Neural cell (in vitro differentiated cells): ENCODE results near the gene CDKAL1. TPM values are rescaled to one million over a fixed set of nuclear protein-coding genes. Genes with fewer than 3 reads are reported as not detected.

Experiments
- H2AFZ ChIP-seq: fragments of 200-600, 300-800 bp; sonication (generic), shearing (Covaris generic); 2 replicates; pipeline ENCODE4 v1.6.0; 2014; ENCODE audit warnings: low read depth, mild to moderate bottlenecking, antibody characterized with exemption, low read length, moderate library complexity
- H3F3A ChIP-seq: fragments of 200-600 bp; shearing (Covaris generic); 2 replicates; pipeline ENCODE4 v1.6.1; 2016; ENCODE audit warnings: mild to moderate bottlenecking, moderate library complexity, mixed read lengths, antibody characterized with exemption, low read length; ENCODE audit not compliant: insufficient read depth, poor library complexity, severe bottlenecking
- H3K27ac ChIP-seq: fragments of 200-600, 300-800 bp; sonication (generic), shearing (Covaris generic); 2 replicates; pipeline ENCODE4 v1.5.1; 2014; ENCODE audit warnings: mild to moderate bottlenecking, low read length, moderate library complexity
- H3K27me3 ChIP-seq: fragments of 300-800, 200-600 bp; sonication (generic), shearing (Covaris generic); 2 replicates; pipeline ENCODE4 v1.6.0; 2014; ENCODE audit warnings: mild to moderate bottlenecking, low read depth, low read length, moderate library complexity; ENCODE audit not compliant: insufficient read depth
- H3K36me3 ChIP-seq: fragments of 300-800, 200-600 bp; sonication (generic), shearing (Covaris generic); 2 replicates; pipeline ENCODE4 v1.5.1; 2014; ENCODE audit warnings: mild to moderate bottlenecking, antibody characterized with exemption, low read length, moderate library complexity; ENCODE audit not compliant: insufficient read depth
- H3K4me2 ChIP-seq: fragments of 300-800, 200-600 bp; sonication (generic), shearing (Covaris generic); 2 replicates; pipeline ENCODE4 v1.6.0; 2014; ENCODE audit warnings: mild to moderate bottlenecking, low read length
- H3K4me3 ChIP-seq: fragments of 300-800, 200-600 bp; sonication (generic), shearing (Covaris generic); 2 replicates; pipeline ENCODE4 v1.5.1; 2014; ENCODE audit warnings: mild to moderate bottlenecking, low read length, moderate library complexity
- H3K79me2 ChIP-seq: fragments of 200-600 bp; shearing (Covaris generic); replicated peaks from 2 replicates; pipeline ENCODE4 v1.6.0; 2014; ENCODE audit warnings: mild to moderate bottlenecking, low read length, moderate library complexity; ENCODE audit not compliant: insufficient read depth
- H3K9ac ChIP-seq: fragments of 300-800, 200-600 bp; sonication (generic), shearing (Covaris generic); 2 replicates; pipeline ENCODE4 v1.6.1; 2016; ENCODE audit warnings: mild to moderate bottlenecking, low read length, mixed read lengths
- H3K9me2 ChIP-seq: fragments of 200-600 bp; shearing (Covaris generic); 2 replicates; pipeline ENCODE4 v1.6.1; 2016; ENCODE audit warnings: mild to moderate bottlenecking, low read length, mixed read lengths; ENCODE audit not compliant: insufficient read depth
- H3K9me3 ChIP-seq: fragments of 200-600, 300-800 bp; sonication (generic), shearing (Covaris generic); 2 replicates; pipeline ENCODE4 v1.6.1; 2016; ENCODE audit warnings: mild to moderate bottlenecking, mixed run types, low read length, moderate library complexity, mixed read lengths
- H4K20me1 ChIP-seq: fragments of 200-600 bp; shearing (Covaris generic); 2 replicates; pipeline ENCODE4 v1.6.1; 2016; ENCODE audit warnings: mild to moderate bottlenecking, mixed run types; ENCODE audit not compliant: insufficient read depth
- EP300 ChIP-seq: fragments of 450-650 bp; conservative IDR thresholded peaks from 2 replicates; pipeline ENCODE4 v1.6.1; 2014; ENCODE audit warnings: antibody characterized with exemption, mild to moderate bottlenecking, moderate library complexity; ENCODE audit not compliant: poor library complexity, severe bottlenecking
- EZH2 ChIP-seq: fragments of 200-600, 300-800 bp; shearing (Covaris generic), sonication (generic); IDR thresholded peaks from 2 replicates; pipeline ENCODE4 v1.6.1; 2014; ENCODE audit warnings: antibody characterized with exemption, low read length, borderline replicate concordance, mild to moderate bottlenecking; ENCODE audit not compliant: insufficient read depth, poor library complexity, severe bottlenecking
- MXI1 ChIP-seq: fragments of 450-650 bp; conservative IDR thresholded peaks from 2 replicates; pipeline ENCODE4 v1.6.1; 2014; ENCODE audit warnings: antibody characterized with exemption, mild to moderate bottlenecking; ENCODE audit not compliant: poor library complexity, severe bottlenecking
- POLR2AphosphoS5 ChIP-seq: IDR thresholded peaks from 2 replicates; pipeline ENCODE4 v1.6.1; 2012
- RAD21 ChIP-seq: fragments of 450-650 bp; conservative IDR thresholded peaks from 2 replicates; pipeline ENCODE4 v1.6.1; 2014; ENCODE audit warnings: antibody characterized with exemption, mild to moderate bottlenecking, moderate library complexity
- SMC3 ChIP-seq: fragments of 450-650 bp; conservative IDR thresholded peaks from 2 replicates; pipeline ENCODE4 v1.6.1; 2014; ENCODE audit warnings: antibody characterized with exemption, mild to moderate bottlenecking, moderate library complexity; ENCODE audit not compliant: poor library complexity
- TAF1 ChIP-seq: IDR thresholded peaks from 2 replicates; pipeline ENCODE4 v1.6.1; 2012; ENCODE audit warnings: low read depth
- polyA plus RNA-seq: library from polyadenylated mRNA; depleted of rRNA; stranded (reverse); fragments of >200 nt; gene quantifications from 2 replicates; pipeline ENCODE4 v1.2.3, GENCODE V29; 2014
- TF ChIP-seq, protein P1 (sequence below): IDR thresholded peaks from 2 replicates; pipeline ENCODE4 v1.6.1; 2012; ENCODE audit warnings: borderline replicate concordance
- TF ChIP-seq, protein P2 (sequence below): fragments of 450-650 bp; IDR thresholded peaks from 2 replicates; pipeline ENCODE4 v1.5.1; 2014; ENCODE audit warnings: antibody characterized with exemption, mild to moderate bottlenecking, moderate library complexity; ENCODE audit not compliant: poor library complexity, severe bottlenecking

CDKAL1 gene
- polyA plus RNA-seq, 1 donor from 2014 or later, result 10.7 TPM

DNA sequence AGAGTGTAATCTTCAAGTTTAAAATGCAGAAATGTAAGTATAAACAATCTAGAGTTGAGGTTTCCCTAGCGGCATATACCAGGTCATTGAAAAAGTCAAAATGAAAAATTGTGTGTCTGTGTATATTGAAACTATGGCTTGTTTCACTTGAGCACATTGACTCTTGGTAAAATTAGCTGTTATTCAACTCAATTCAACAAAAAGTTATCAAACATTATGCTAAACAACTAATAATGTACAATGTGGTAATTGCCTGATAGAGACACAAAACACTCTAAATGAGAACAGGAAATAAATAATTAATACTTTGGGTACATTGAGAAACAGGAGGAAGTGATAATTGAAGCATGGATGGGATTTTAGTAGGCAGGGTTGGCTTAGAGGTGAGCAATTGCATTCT is 444.8 kb downstream of the CDKAL1 start:
- Histone ChIP-seq H3F3A (no peaks in the 10 kb centered on the region), H3K4me2 (no peak overlapping the region), H3K36me3 (no peaks in the 10 kb centered on the region), H3K79me2 (no peaks in the 10 kb centered on the region), H3K9me2 (no peaks in the 10 kb centered on the region), H3K27ac (no peak overlapping the region), H3K4me3 (no peak overlapping the region), H3K27me3 (no peaks in the 10 kb centered on the region), H4K20me1 (no peaks in the 10 kb centered on the region), H3K9me3 (no peaks in the 10 kb centered on the region), H2AFZ (no peak overlapping the region), H3K9ac (no peak overlapping the region)
- TF ChIP-seq POLR2AphosphoS5, result no peak
- no peak for TF ChIP-seq RAD21
- TF ChIP-seq, protein P1, sequence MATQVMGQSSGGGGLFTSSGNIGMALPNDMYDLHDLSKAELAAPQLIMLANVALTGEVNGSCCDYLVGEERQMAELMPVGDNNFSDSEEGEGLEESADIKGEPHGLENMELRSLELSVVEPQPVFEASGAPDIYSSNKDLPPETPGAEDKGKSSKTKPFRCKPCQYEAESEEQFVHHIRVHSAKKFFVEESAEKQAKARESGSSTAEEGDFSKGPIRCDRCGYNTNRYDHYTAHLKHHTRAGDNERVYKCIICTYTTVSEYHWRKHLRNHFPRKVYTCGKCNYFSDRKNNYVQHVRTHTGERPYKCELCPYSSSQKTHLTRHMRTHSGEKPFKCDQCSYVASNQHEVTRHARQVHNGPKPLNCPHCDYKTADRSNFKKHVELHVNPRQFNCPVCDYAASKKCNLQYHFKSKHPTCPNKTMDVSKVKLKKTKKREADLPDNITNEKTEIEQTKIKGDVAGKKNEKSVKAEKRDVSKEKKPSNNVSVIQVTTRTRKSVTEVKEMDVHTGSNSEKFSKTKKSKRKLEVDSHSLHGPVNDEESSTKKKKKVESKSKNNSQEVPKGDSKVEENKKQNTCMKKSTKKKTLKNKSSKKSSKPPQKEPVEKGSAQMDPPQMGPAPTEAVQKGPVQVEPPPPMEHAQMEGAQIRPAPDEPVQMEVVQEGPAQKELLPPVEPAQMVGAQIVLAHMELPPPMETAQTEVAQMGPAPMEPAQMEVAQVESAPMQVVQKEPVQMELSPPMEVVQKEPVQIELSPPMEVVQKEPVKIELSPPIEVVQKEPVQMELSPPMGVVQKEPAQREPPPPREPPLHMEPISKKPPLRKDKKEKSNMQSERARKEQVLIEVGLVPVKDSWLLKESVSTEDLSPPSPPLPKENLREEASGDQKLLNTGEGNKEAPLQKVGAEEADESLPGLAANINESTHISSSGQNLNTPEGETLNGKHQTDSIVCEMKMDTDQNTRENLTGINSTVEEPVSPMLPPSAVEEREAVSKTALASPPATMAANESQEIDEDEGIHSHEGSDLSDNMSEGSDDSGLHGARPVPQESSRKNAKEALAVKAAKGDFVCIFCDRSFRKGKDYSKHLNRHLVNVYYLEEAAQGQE, result no peak
- no peak for TF ChIP-seq SMC3
- no peak for TF ChIP-seq MXI1
- TF ChIP-seq EZH2, result no peak
- no peak for TF ChIP-seq EP300
- no peak for TF ChIP-seq TAF1
- TF ChIP-seq, protein P2, sequence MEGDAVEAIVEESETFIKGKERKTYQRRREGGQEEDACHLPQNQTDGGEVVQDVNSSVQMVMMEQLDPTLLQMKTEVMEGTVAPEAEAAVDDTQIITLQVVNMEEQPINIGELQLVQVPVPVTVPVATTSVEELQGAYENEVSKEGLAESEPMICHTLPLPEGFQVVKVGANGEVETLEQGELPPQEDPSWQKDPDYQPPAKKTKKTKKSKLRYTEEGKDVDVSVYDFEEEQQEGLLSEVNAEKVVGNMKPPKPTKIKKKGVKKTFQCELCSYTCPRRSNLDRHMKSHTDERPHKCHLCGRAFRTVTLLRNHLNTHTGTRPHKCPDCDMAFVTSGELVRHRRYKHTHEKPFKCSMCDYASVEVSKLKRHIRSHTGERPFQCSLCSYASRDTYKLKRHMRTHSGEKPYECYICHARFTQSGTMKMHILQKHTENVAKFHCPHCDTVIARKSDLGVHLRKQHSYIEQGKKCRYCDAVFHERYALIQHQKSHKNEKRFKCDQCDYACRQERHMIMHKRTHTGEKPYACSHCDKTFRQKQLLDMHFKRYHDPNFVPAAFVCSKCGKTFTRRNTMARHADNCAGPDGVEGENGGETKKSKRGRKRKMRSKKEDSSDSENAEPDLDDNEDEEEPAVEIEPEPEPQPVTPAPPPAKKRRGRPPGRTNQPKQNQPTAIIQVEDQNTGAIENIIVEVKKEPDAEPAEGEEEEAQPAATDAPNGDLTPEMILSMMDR, result no peak

DNA sequence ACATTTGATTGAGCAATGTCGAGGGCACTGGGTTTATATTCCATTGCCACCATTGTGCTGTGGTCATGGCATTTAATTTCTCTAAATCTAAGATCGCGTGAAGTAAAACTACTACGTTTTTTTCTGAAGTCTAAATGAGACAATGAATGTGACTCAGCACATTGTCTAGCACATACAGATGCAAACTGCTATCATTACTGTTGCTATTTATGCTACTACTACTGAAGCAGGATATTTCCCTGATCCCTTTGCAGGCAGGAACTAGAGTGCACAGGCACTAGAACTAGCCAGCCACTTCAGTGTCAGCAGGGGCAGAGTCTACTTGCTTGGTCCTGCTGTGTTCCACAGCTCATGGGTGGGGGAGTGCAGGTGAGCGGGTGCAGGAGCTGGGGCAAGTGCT is 449.7 kb downstream of the CDKAL1 start:
- Histone ChIP-seq H3K9me3 (peaks cover 5% of the 10 kb centered on the region), H3K9me2 (no peaks in the 10 kb centered on the region), H2AFZ (no peak overlapping the region), H3K4me2 (no peak overlapping the region), H3F3A (no peaks in the 10 kb centered on the region), H3K4me3 (no peak overlapping the region), H4K20me1 (no peaks in the 10 kb centered on the region), H3K36me3 (no peaks in the 10 kb centered on the region), H3K79me2 (no peaks in the 10 kb centered on the region), H3K27me3 (no peaks in the 10 kb centered on the region), H3K9ac (no peak overlapping the region), H3K27ac (no peak overlapping the region)
- no peak for TF ChIP-seq MXI1
- no peak for TF ChIP-seq TAF1
- TF ChIP-seq EZH2, result no peak
- no peak for TF ChIP-seq POLR2AphosphoS5
- TF ChIP-seq RAD21, result no peak
- TF ChIP-seq SMC3, result no peak
- TF ChIP-seq, protein P1, result no peak
- TF ChIP-seq, protein P2, result no peak
- TF ChIP-seq EP300, result no peak
